Measurements from ENCODE around the gene TRPV5.

- TF ChIP-seq CTCF (IDR thresholded peaks at IDR 0.05; ENCODE audit: control extremely low read depth in 1 of 3, insufficient read depth in 1 of 3, low read depth in 1 of 3, low read length in 3 of 3) (no peak), CHD2 (IDR thresholded peaks at IDR 0.05; ENCODE audit: low read length) (no peak)
Measured at GRCh38 chr7:142899661-142900060, 33.9 kb downstream of the TRPV5 start.

Data from H1 (cell line).